ENCODE results near the gene REC8.
"Not testable (repeated sequence)": the region's sequence is repeated elsewhere in the genome, so short reads cannot be mapped to it uniquely, and the experiment has no call there.

REC8 gene

DNA sequence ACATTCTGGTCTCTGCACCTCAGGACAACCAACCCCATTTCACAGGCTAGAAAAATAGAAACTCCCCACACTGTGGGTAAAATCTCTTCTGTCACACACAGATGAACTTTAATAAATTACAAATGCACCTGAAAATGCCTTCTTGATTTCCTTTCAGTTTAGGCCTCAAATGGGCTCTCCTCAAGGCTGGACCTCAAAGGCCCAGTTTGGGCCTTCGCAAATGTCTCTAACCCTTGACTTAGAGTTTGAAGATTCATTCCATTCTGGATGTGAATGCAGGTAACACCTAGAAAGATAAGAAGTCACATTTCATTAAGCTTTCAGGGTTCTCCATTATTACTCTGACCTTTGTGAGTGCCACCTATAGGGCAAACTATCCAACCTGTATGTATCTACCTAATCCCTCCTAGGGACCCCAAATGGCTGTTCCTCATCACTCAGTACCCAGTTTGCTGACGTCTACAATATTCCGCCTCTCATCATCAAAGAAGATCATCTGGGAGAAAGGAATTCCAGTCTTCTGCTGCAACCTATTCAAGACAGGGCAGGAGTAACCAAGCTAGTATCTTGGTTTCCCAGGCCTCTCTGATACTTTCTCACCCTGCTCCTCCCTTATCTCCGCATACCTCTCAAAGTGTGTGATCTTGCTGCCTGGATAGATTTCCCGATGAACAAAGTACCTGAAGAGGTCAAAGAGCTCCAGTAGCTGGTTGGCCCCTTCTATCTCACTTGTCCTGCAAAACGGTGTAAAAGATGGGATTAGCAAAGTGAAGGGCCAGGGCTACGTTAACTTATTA is 42.2 kb downstream of the REC8 start:
- TF ChIP-seq, protein P1, sequence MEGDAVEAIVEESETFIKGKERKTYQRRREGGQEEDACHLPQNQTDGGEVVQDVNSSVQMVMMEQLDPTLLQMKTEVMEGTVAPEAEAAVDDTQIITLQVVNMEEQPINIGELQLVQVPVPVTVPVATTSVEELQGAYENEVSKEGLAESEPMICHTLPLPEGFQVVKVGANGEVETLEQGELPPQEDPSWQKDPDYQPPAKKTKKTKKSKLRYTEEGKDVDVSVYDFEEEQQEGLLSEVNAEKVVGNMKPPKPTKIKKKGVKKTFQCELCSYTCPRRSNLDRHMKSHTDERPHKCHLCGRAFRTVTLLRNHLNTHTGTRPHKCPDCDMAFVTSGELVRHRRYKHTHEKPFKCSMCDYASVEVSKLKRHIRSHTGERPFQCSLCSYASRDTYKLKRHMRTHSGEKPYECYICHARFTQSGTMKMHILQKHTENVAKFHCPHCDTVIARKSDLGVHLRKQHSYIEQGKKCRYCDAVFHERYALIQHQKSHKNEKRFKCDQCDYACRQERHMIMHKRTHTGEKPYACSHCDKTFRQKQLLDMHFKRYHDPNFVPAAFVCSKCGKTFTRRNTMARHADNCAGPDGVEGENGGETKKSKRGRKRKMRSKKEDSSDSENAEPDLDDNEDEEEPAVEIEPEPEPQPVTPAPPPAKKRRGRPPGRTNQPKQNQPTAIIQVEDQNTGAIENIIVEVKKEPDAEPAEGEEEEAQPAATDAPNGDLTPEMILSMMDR (conservative IDR thresholded peaks at IDR 0.05; ENCODE audit: control insufficient read depth, insufficient read depth, low read depth, low read length): no peak
- H3K4me3 ChIP-seq (ENCODE audit: control insufficient read depth, low read depth, low read length): peak overlapping the region; percentile 81

DNA sequence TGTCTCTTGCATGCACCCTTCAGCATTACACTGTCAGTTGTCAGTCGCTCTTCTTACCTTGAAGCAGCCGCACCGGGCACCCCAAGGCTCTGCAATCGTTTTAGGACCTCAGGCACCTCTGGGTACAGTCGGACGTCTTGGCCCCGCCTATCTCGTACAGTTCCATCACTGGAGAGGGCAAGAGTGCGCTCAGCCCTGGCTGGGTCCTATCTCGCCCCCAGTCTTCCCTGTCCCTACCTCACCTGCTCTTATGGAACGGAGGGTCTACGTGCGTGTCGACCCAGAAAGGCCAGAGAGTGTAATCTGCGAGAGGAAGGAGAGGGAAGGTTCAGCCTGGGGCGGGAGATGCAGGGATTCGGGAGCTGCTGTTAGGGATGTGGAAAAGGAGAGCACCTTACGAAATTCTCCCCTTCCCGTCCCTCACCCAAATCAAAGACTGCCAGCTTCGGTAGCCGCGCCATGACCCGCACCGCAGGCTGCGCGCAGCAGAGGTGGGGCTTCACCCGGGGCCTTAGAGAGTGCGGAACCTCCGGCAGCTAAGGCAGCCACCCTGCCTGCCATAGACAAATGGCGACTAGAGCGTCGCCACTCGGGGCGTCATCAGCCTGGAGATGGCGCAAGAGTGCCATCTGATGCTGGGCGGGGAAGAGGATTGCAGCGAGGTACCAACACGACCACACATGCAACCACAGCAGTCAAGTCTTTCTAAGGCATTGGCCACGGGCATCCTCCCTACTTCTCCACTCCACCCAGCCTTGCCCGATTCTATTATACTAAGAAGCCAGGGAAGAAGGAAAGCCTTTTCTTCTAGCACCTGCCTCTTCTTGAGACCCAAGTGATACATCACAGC is 43.8 kb downstream of the REC8 start, which contains the start of gene MDP1:
Gene MDP1, minus strand, starts transcription at position 572 of the 850 bp plus-strand sequence. Its CDS starts 111 bp downstream, at position 461.
- peak; percentile 83 for DNase-seq (ENCODE audit: low read depth)

More for the DNA sequence above, 42.2 kb downstream of the REC8 start:
- no peak for DNase-seq (ENCODE audit: low read depth)

DNA sequence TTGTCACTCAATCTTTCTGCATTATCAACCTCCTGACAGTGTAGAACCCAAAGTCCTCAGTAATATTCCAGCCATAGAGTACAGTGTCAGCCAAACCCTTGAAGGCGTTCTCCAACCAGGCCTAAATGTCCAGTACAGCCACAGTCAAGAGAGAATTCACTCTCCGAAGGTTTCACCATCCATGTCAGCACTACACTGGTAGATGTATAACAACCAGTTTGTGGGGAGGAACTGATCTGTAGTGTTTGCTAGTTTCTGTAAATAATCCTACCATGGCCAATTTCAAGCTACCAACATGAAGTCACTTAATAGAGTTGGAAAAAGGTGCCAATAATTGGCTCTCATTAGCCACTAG is 44.4 kb downstream of the REC8 start:
- H3K4me3 ChIP-seq (ENCODE audit: control insufficient read depth, low read depth, low read length): no peak overlapping the region
- TF ChIP-seq, protein P1 (conservative IDR thresholded peaks at IDR 0.05; ENCODE audit: control insufficient read depth, insufficient read depth, low read depth, low read length): no peak
- DNase-seq (ENCODE audit: low read depth): no peak

More for the DNA sequence above, 43.8 kb downstream of the REC8 start, which contains the start of gene MDP1:
- H3K4me3 ChIP-seq (ENCODE audit: control insufficient read depth, low read depth, low read length): peak within 1 kb of the TSS; percentile 72
- TF ChIP-seq, protein P1 (conservative IDR thresholded peaks at IDR 0.05; ENCODE audit: control insufficient read depth, insufficient read depth, low read depth, low read length): peak; percentile 31

DNA sequence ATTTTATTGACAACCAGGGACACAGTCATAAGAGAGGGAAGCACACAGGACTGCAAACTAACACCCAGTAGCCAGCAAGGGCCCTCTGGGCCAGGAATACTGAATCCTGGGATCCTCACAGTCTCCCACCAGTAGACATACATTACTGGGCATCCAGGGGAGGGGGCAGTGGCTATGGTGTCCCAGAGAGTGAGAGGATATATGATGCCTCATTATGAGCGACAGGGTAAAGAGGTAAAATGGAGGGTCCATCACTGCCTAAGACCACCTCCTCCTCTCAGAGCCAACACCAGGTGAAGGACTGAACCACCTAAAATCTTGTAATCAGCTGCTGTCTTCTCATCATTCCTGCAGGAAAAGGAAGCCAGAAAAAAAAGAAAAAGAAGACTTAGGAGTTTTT is 45.0 kb downstream of the REC8 start:
- H3K4me3 ChIP-seq (ENCODE audit: control insufficient read depth, low read depth, low read length); DNase-seq (ENCODE audit: low read depth): not testable (repeated sequence)

DNA sequence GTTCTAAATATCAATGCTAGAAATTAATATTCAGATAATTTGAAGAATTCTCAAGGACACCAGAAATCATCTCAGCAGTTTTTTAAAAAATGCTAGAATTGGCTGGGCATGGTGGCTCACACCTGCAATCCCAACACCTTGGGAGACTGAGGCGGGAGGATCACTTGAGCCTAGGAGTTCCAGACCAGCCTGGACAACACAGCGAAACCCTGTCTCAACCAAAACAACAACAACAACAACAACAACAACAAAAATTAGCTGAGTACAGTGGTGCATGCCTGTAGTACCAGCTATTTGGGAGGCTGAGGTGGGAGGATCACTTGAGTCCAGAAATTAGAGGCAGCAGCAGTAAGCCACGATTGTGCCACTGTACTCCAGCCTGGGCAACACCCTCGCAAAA is 47.2 kb downstream of the REC8 start:
- no peak for DNase-seq (ENCODE audit: low read depth)
- no peak overlapping the region for H3K4me3 ChIP-seq (ENCODE audit: control insufficient read depth, low read depth, low read length)
- TF ChIP-seq, protein P1 (conservative IDR thresholded peaks at IDR 0.05; ENCODE audit: control insufficient read depth, insufficient read depth, low read depth, low read length): no peak

DNA sequence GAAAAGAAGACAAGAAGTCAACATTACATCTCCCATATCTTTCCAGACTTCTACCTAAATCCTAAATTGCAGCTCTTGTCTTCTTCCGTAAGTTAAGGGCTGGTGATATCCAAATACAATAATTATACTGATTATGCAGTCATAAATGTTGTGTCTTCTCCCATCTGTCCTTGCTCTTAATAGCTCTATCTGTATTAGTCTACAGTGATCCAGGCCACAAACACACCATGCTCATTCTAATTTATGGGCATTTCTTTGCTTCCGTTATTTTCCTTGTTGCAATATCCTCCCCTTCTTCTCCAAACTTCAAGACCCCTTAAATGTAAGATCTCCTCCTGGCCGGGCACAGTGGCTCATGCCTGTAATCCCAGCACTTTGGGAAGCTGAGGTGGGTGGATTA is 47.6 kb downstream of the REC8 start:
- TF ChIP-seq, protein P1 (conservative IDR thresholded peaks at IDR 0.05; ENCODE audit: control insufficient read depth, insufficient read depth, low read depth, low read length): no peak
- no peak overlapping the region for H3K4me3 ChIP-seq (ENCODE audit: control insufficient read depth, low read depth, low read length)
- no peak for DNase-seq (ENCODE audit: low read depth)

DNA sequence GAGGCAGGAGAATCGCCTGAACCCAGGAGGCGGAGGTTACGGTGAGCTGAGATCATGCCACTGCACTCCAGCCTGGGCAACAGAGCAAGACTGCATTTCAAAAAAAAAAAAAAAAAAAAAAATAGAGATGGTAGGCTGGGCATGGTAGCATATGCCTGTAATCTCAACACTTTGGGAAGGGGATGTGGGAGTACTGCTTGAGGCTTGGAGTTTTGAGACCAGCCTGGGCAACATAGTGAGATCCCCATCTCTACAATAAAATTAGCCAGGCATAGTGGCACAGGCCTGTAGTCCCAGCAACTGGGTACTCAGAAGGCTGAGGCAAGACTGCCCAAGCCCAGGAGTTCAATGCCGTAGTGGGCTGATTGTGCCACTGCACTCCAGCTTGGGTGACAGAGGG is 51.1 kb downstream of the REC8 start:
- DNase-seq (ENCODE audit: low read depth); H3K4me3 ChIP-seq (ENCODE audit: control insufficient read depth, low read depth, low read length): not testable (repeated sequence)
